GM18526 (cell line): ENCODE measurements around the gene MAP3K1.

Experiments
- POLR2A ChIP-seq: IDR thresholded peaks from 3 replicates; pipeline ENCODE4 v1.6.1; 2011; ENCODE audit not compliant: insufficient read length; ENCODE audit errors: extremely low read depth

MAP3K1 gene

DNA sequence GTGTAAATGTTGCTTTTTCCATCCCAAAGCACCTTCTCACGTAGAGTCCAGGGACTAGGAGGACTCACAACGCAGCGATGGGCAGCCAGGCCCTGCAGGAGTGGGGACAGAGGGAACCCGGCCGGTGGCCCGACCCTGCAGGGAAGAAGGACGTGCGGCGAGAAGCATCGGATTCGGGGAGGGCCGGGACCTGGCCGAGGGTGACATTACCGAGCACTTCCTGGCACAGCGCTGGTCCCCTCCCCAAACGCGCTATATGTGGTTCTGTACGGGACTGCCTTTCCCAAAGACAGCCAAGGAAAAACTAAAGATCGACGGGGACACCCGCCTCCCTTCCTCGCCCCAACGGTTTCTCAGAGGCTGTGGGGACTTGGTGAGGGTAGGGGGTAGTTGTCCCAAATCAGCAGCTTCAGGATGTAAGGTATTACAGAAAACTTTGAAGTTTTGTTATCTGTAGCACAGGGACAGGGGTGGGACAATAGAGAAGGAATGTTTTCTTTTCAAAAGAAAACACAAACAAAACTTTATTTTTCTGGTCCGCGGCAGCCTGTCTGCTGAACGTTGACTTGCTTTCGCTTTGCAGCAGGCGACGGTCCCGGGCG is 887 bp upstream of the MAP3K1 start:
- no peak for TF ChIP-seq POLR2A

DNA sequence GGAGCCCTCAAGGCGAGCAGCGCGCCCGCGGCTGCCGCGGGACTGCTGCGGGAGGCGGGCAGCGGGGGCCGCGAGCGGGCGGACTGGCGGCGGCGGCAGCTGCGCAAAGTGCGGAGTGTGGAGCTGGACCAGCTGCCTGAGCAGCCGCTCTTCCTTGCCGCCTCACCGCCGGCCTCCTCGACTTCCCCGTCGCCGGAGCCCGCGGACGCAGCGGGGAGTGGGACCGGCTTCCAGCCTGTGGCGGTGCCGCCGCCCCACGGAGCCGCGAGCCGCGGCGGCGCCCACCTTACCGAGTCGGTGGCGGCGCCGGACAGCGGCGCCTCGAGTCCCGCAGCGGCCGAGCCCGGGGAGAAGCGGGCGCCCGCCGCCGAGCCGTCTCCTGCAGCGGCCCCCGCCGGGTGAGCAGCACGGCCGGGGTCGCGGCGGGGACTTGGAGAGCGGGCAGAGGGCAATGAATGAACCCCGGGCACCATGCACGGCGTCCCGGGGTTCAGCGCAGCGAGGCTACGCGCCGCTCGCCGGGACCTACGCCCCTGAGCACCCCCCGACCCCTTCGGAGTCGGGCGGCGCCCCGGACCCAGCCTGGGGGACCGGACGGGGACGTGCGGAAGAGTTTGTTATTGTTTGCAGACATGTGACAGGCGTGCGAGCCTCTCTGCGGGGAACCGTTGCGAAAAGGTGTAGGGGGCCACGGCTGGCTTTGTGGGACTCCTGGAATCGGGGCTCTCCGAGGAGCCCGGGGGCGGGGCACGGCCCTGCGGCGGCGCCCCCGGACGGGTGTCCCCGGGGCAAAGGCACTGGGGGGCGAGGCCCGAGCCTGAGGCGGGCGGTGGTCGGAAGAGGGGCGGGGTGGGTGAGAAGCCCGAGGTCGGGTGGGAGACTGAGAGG is 553 bp downstream of the MAP3K1 start:
- TF ChIP-seq POLR2A: no peak

DNA sequence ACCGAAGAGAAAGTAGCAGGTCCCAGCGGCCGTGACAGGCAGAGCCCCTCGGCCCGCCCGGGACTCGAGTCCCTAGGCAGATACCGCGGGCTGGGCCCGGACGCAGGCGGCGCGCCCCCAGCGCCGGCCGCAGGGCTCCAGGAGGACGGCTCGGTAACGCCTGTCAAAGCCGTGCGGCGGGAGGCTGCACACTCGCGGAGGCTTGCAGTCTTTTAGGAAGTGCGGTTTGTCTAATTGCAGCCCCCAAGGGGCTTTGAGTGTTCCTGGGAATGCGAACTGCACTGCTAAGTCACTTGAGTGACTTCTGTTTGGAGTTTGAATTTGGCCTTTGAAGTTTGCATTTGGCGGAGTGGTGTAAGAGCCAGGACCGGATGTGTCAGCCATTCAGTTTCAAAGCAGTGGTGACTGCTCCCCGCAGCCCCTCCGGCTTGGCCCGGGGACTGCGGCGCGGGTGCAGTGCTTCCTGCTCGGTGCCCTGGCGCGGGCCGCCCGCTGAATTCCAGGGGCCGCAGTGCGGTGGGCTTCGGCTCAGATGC is 1.3 kb downstream of the MAP3K1 start:
- TF ChIP-seq POLR2A: peak; percentile 22

GRCh38 chr5:56817263-56818014 is 2.1 kb downstream of the MAP3K1 start:
- TF ChIP-seq POLR2A: no peak

DNA sequence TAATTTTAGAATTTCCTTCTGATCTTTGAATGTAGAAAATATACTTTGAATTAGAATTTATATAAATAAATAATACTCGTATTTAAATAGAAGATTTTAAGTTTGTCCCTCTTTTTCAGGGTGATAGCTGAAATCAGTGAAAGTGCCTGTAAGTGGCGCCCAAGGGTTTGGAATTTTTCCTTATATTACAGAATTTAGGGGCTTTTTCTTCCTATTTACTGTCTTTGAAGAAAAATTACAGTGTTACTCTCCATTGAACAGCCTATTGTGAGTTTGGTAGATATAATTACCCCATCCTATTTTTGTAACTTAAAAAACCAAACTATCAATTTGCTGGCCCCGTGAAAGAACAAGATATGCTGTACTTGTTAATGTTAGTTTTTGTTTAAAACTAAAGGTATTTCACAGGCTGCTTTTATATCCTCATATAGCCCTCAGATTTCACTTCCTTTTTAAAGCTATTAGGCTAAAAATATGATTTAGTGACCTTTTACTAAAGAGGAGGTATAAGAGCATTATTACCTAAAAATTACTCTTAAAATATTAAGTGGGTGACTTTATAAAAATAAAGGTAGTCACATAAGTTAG is 3.2 kb downstream of the MAP3K1 start:
- TF ChIP-seq POLR2A: no peak

- no peak for TF ChIP-seq POLR2A
Measured at GRCh38 chr5:56819060-56819881, 3.9 kb downstream of the MAP3K1 start.

GRCh38 chr5:56822981-56823380 is 7.6 kb downstream of the MAP3K1 start:
- no peak for TF ChIP-seq POLR2A

DNA sequence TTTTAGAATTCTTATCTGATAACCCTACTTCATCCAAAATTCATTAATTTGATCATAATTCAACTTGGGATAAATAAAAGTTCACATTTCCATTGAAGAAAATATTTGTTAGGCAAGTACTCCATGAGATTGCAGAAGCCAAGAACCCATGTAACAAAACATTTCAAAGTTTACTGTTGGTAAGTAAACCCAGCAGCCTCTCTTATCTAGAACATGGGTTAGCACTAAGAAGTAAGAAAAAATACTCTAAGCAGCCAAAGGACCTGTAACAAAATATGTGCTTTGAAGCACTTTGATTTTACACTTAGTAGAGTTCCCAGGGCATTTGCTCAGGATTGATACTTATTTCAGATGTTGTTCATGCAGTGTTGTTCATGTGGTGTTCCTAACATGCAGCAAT is 8.7 kb downstream of the MAP3K1 start:
- no peak for TF ChIP-seq POLR2A

DNA sequence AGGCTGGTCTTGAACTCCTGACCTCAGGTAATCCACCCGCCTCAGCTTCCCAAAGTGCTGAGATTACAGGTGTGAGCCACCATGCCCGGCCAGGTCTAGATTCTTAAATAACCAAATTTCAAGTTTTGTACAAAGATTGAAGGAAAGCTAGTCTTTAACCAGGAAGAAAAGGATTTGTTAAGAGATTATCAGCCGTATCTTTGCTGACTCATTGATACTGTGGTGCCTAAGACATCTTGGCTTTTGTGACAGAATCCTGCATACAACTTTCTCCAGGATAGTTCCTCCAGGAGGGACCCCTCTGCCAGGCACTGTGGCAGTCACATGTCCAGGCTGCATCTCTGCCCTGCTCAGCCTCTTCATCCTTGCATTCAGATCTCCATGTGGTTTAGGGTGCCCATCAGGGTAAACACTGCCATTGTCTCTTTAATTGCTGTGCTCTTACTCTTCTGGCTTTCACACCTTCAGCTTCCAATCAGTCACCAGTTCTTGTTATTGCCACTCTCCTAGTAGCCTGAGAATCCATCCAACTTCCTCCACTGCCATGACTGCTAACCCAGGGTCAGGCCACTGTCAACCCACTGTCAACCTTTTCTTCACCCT is 10.0 kb downstream of the MAP3K1 start:
- no peak for TF ChIP-seq POLR2A

GRCh38 chr5:56827049-56827448 is 11.7 kb downstream of the MAP3K1 start:
- TF ChIP-seq POLR2A: no peak

DNA sequence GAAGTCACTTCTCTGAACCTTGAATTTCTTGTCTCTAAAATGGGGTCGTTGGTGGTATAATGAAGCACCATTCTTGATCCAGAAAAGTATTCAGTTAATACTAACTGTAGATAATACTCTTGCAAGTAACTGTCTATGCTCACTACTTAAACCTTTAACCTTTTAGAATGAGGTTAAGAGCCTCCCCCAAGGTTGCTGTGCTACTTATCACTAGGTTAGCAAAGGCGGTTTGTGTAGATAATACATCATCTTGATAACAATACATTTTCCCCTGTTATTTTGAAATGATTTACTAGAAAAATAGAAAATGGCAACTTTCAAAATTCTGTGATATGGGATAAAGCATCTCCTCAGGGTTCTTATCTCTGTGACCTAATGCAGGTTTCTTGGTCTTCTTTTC is 12.6 kb downstream of the MAP3K1 start:
- no peak for TF ChIP-seq POLR2A

DNA sequence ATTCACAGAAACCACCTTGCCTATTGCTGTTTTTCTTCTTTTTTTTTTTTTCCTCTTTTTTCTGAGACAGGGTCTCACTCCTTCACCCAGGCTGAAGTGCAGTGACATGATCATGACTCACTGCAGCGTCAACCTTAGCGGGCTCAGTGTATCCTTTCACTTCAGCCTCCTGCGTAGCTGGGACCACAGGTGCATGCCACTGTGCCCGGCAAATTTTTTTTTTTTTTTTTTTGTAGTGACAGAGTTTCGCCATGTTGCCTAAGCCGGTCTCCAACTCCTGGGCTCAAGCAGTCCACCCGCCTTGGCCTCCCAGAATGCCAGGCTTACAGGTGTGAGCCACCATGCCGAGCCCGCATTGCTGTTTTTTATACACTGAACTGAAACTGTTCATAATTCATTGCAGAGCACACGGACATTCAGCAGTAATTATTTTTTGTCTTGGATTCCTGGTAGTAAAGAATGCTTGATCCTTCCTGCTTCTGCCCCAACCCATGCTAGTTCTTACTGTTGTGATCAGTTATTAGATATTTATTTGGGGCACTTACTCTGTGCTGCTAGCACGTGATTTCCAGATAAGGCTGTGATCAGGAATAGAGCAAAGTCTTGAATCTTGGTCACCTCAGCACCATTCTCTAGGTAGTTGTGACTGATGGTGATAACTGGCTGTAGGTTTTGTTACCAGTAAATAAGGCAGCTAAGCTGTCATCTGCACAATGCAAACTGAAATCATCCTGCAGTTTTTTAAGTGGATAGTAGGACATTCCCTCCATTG is 14.0 kb downstream of the MAP3K1 start:
- no peak for TF ChIP-seq POLR2A

- no peak for TF ChIP-seq POLR2A
Measured at GRCh38 chr5:56831773-56832172, 16.4 kb downstream of the MAP3K1 start.

- no peak for TF ChIP-seq POLR2A
Measured at GRCh38 chr5:56833325-56833724, 18.0 kb downstream of the MAP3K1 start.

GRCh38 chr5:56837381-56837780 is 22.0 kb downstream of the MAP3K1 start:
- TF ChIP-seq POLR2A: no peak
